HG02938 (cell line): Measurements from ENCODE around the gene GPR160.

Experiments used
- ATAC-seq: cut with Tn5 transposase; IDR thresholded peaks from one replicate; pipeline ENCODE4 v1.9.1; 2021; ENCODE audit warnings: mild to moderate bottlenecking, moderate library complexity; ENCODE audit not compliant: unreplicated experiment

The GPR160 gene

DNA sequence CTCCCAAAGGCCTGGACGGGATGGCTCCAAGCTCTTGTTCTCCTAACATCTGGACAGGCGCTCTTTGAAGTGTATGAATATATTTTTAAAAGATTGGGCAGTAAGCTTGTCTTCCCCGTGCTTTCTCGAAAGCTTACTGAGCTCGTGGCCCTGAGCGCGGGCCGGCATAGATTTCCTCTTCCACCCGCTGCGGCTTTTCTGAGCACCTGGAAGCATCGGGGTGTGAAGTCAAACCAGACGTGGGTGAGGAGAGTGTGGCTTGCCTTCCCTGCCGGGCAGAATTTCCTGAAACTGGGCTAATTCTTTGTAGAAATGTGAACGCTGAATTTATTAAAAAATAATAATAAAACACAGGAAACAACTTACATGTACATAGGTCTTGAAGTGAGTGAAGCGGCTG is 25.9 kb downstream of the GPR160 start:
- no peak for ATAC-seq

GRCh38 chr3:170064108-170064507 is 26.3 kb downstream of the GPR160 start:
- no peak for ATAC-seq

GRCh38 chr3:170075441-170076091 is 37.8 kb downstream of the GPR160 start:
- no peak for ATAC-seq

DNA sequence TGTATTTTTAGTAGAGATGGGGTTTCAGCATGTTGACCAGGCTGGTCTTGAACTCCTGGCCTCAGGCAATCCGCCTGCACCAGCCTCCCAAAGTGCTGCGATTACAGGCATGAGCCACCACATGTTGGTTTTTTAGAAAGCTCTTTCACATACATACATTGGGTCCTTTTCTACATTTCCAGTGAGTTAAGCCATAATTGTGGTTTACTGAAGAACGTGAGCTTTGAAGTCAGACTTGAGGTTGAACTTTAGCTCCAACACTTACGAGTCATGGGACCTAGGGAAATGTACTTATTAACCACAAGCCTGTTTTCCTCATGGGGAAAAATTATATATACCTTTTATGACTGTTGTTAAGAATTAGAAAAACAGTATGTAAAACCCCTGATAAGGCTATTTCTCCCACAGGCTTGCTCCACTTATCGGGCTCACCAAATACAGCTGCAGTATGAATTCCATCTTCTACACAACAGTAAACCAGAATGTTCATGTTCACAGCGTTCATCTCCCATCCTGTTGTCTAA is 39.0 kb downstream of the GPR160 start:
- ATAC-seq, result no peak

DNA sequence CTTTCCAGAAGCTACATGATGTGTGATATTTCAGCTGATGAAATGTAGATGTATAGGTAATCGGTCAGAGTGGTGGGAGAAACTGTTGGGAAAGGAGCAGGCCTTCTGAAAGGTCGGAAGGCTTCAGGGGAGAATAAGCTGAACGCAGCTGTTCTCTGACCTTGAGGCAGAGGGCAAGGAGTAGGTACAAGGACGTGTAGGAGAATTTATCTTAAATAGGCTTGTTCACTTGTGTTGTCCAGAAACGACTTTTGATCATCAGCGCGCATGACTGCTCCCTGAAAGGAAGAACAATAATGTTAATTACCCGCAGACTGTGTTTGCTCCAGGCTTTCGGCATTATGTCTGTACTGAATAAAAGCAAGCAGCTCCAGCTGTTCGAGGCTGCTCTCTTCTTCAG is 39.6 kb downstream of the GPR160 start:
- ATAC-seq, result no peak

DNA sequence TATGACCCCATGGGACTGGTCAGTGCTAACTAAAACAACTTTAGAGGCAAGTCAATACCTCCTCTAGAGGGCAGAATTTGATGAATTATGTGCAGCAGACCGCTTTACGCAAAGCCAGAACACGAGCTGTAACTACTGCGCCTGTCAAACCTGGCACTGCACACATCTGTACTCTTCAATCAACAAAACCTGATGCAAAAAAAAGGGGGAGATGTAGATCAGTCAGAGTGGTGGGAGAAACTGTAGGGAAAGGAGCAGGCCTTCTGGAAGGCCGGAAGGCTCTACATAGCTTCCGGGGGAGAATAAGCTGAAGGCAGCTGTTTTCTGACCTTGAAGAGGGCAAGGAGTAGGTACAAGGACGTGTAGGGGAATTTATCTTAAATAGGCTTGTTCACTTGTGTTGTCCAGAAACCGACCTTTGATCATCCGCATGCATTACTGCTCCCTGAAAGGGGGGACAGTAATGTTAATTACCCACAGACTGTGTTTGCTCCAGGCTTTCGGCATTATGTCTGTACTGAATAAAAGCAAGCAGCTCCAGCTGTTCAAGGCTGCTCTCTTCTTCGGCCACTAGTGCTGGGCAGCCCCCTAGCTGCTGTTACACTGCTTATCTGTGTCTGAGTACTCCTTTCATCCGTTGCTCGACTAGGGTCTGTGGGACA is 41.0 kb downstream of the GPR160 start:
- ATAC-seq, result no peak

- no peak for ATAC-seq
Observed at GRCh38 chr3:170079536-170080165, 41.9 kb downstream of the GPR160 start.

GRCh38 chr3:170080605-170081004 is 42.8 kb downstream of the GPR160 start:
- ATAC-seq, result no peak

- ATAC-seq, result no peak
Observed at GRCh38 chr3:170081079-170081741, 43.4 kb downstream of the GPR160 start.

- no peak for ATAC-seq
Observed at GRCh38 chr3:170083343-170083742, 45.5 kb downstream of the GPR160 start.

- no peak for ATAC-seq
Observed at GRCh38 chr3:170085396-170085795, 47.6 kb downstream of the GPR160 start.

GRCh38 chr3:170089862-170090600 is 52.2 kb downstream of the GPR160 start:
- no peak for ATAC-seq

- no peak for ATAC-seq
Observed at GRCh38 chr3:170090601-170090981, 52.8 kb downstream of the GPR160 start.

GRCh38 chr3:170092907-170093306 is 55.1 kb downstream of the GPR160 start:
- ATAC-seq, result no peak

- ATAC-seq, result no peak
Observed at GRCh38 chr3:170095771-170096170, 58.0 kb downstream of the GPR160 start.

GRCh38 chr3:170096342-170096741 is 58.5 kb downstream of the GPR160 start:
- ATAC-seq, result no peak

DNA sequence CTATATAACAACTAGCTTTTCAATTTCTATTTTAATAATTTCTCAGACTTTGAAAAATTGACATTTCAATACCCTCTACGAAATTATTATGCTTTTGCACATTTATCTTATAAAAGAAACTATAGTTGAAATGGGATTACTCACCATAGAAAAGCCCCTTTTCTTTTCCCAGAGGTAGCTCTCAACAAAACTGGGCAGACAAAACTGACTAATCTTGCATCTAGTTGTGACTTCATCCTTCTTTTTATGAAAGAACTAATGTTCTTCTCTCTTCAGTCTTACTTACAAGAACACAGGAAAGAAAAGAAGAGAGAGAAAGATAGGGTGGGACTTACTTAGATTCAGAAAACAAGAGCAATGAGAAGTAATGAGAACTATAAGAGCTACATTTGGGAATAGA is 61.0 kb downstream of the GPR160 start:
- ATAC-seq, result no peak

- no peak for ATAC-seq
Observed at GRCh38 chr3:170100944-170101343, 63.1 kb downstream of the GPR160 start.

DNA sequence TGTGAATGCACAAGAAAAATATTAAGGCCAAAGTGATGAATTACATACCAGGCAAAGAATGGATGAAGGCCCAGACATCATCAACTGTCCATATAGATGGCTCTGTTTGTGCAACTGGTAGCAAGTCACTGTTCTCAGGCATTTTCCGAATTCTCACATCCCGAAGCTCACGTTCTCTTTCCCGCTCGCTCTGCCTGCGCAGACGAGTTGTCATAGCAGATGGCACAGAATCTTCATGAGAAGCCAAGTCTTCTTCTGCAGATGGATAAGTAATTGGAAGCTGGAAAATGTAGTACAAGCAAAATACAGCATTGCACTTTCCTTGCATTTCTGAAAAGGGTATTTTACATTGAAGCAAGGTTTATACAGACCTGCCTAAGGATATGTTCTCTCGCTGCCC is 64.6 kb downstream of the GPR160 start:
- ATAC-seq, result no peak

DNA sequence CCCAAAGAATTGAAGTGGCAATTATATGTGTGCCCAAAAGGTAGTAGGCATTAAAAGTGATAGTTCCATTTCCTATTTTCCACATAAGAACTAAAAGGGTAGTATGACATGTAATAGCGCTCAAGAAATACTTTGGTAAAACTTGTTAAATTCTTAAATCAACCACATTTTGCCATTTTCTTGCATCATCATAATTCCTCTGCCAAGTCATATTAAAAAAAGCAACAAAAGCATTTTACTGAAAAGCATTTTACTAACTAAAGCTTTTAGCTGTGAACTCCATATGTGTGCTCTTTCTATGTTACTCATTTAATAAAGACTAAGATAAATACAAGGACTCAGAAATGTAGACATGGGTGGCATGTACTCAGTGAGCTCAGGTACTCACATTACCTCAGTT is 70.1 kb downstream of the GPR160 start:
- no peak for ATAC-seq

- no peak for ATAC-seq
Observed at GRCh38 chr3:170108955-170109354, 71.2 kb downstream of the GPR160 start.
